Neuronal stem cell (in vitro differentiated cells): ENCODE data around the gene GRAMD4.
A peak's percentile ranks its signal among the peaks of the same experiment; 100 is the strongest.

Experiments used
- DNase-seq: peaks from one replicate; pipeline ENCODE4 v3.0.0-alpha.2; 2013; ENCODE audit warnings: low spot score
- H2AFZ ChIP-seq: one replicate; pipeline ENCODE4 v1.6.1; 2013; ENCODE audit warnings: mild to moderate bottlenecking, low read length, inconsistent platforms
- H2AK5ac ChIP-seq: 2 replicates; pipeline ENCODE4 v1.6.1; 2013; ENCODE audit warnings: low read depth, mild to moderate bottlenecking, inconsistent platforms, low read length, moderate library complexity, mixed read lengths
- H2BK120ac ChIP-seq: 2 replicates; pipeline ENCODE4 v1.6.1; 2013; ENCODE audit warnings: low read depth, mild to moderate bottlenecking, inconsistent platforms, low read length, moderate library complexity, mixed read lengths
- H2BK12ac ChIP-seq: one replicate; pipeline ENCODE4 v1.6.1; 2013; ENCODE audit warnings: low read length, inconsistent platforms
- H2BK15ac ChIP-seq: 2 replicates; pipeline ENCODE4 v1.6.1; 2013; ENCODE audit warnings: mild to moderate bottlenecking, low read length, inconsistent platforms, mixed read lengths
- H2BK5ac ChIP-seq: one replicate; pipeline ENCODE4 v1.6.1; 2013; ENCODE audit warnings: inconsistent platforms, mild to moderate bottlenecking, low read length, moderate library complexity
- H3K14ac ChIP-seq: one replicate; pipeline ENCODE4 v1.6.1; 2013; ENCODE audit warnings: low read length, inconsistent platforms
- H3K18ac ChIP-seq: 2 replicates; pipeline ENCODE4 v1.6.1; 2013; ENCODE audit warnings: low read length, inconsistent platforms
- H3K23ac ChIP-seq: 2 replicates; pipeline ENCODE4 v1.6.1; 2013; ENCODE audit warnings: low read depth, mild to moderate bottlenecking, mixed read lengths, low read length, inconsistent platforms; ENCODE audit not compliant: poor library complexity
- H3K27ac ChIP-seq: replicated peaks from 3 replicates; pipeline ENCODE4 v1.5.1; 2013; ENCODE audit warnings: low read length, inconsistent platforms
- H3K27me3 ChIP-seq, 3 experiments: 2 replicates each; pipeline ENCODE4 v1.6.1; 2013; ENCODE audit warnings: low read length in 3 of 3, mild to moderate bottlenecking in 2 of 3, inconsistent platforms in 1 of 3, low read depth in 1 of 3, mixed read lengths in 1 of 3, moderate library complexity in 1 of 3; ENCODE audit not compliant: control insufficient read depth in 3 of 3, insufficient read depth in 3 of 3
- H3K36me3 ChIP-seq, 2 donors: replicated peaks in 1 of 2; 2 replicates each; pipeline ENCODE4 v1.6.1; 2013; ENCODE audit warnings: low read length in 2 of 2; ENCODE audit not compliant: control insufficient read depth in 2 of 2, insufficient read depth in 2 of 2
- H3K4ac ChIP-seq: 2 replicates; pipeline ENCODE4 v1.6.1; 2013; ENCODE audit warnings: inconsistent platforms, mild to moderate bottlenecking, low read length, moderate library complexity
- H3K4me1 ChIP-seq, 2 donors: 1 replicate in 1 of 2; 2 replicates in 1 of 2; pipeline ENCODE4 v1.6.1; 2013; ENCODE audit warnings: low read length in 2 of 2, low read depth in 1 of 2; ENCODE audit not compliant: control insufficient read depth in 2 of 2, insufficient read depth in 1 of 2
- H3K4me2 ChIP-seq: one replicate; pipeline ENCODE4 v1.6.1; 2013; ENCODE audit warnings: mild to moderate bottlenecking, low read length, inconsistent platforms; ENCODE audit not compliant: insufficient read depth, poor library complexity, severe bottlenecking
- H3K4me3 ChIP-seq, 2 donors: 2 replicates each; pipeline ENCODE4 v1.5.1; 2013; ENCODE audit warnings: low read length in 2 of 2, mild to moderate bottlenecking in 2 of 2, inconsistent platforms in 1 of 2, moderate library complexity in 1 of 2
- H3K79me1 ChIP-seq: one replicate; pipeline ENCODE4 v1.6.1; 2013; ENCODE audit warnings: low read depth, mild to moderate bottlenecking, inconsistent platforms, low read length, moderate library complexity
- H3K9ac ChIP-seq: one replicate; pipeline ENCODE4 v1.6.1; 2013; ENCODE audit warnings: mild to moderate bottlenecking, low read depth, low read length, inconsistent platforms; ENCODE audit not compliant: poor library complexity
- H3K9me3 ChIP-seq, 2 donors: replicated peaks in 1 of 2; 2 replicates each; pipeline versions ENCODE3 to v1.6.1; 2013; ENCODE audit warnings: low read length in 2 of 2, mild to moderate bottlenecking in 2 of 2, inconsistent platforms in 1 of 2, low read depth in 1 of 2, mixed read lengths in 1 of 2, moderate library complexity in 1 of 2; ENCODE audit not compliant: control insufficient read depth in 2 of 2, insufficient read depth in 1 of 2
- H4K8ac ChIP-seq: one replicate; pipeline ENCODE4 v1.6.1; 2013; ENCODE audit warnings: low read depth, mild to moderate bottlenecking, inconsistent platforms, low read length, moderate library complexity
- H4K91ac ChIP-seq: one replicate; pipeline ENCODE4 v1.6.1; 2013; ENCODE audit warnings: low read length, low read depth, mild to moderate bottlenecking, inconsistent platforms; ENCODE audit not compliant: poor library complexity
- WGBS, 2 donors: extraction: QIAGEN DNeasy Blood & Tissue Kit; methylation state at CpG; one replicate each; pipeline ENCODE4 v1.1.7; 2013; ENCODE audit warnings: missing lambda C conversion rate in 2 of 2, mixed read lengths in 1 of 2; ENCODE audit not compliant: insufficient read length in 2 of 2, insufficient replicate concordance in 1 of 2; ENCODE audit errors: extremely low coverage in 2 of 2; 5-methylcytosine and 5-hydroxymethylcytosine counted together

GRAMD4 gene

GRCh38 chr22:46654426-46654825 lies 34.2 kb downstream of the GRAMD4 start:
- Histone ChIP-seq H2BK15ac (no peak overlapping the region), H3K36me3 (no peaks in the 10 kb centered on the region), H3K4me1 (peaks cover 8 to 15% of the 10 kb centered on the region in 2 donors), H2BK120ac (no peak overlapping the region), H3K4me2 (no peak overlapping the region), H3K9me3 (no peaks in the 10 kb centered on the region), H2AFZ (no peak overlapping the region), H4K8ac (no peak overlapping the region), H2BK12ac (no peak overlapping the region), H3K4me3 (no peak overlapping the region), H2BK5ac (no peak overlapping the region), H3K18ac (no peak overlapping the region), H3K4ac (no peak overlapping the region), H3K9ac (no peak overlapping the region), H4K91ac (no peak overlapping the region), H2AK5ac (peak overlapping the region; percentile 21), H3K79me1 (peaks cover 2% of the 10 kb centered on the region), H3K27me3 (no peaks in the 10 kb centered on the region), H3K27ac (no peak overlapping the region), H3K14ac (no peak overlapping the region), H3K23ac (peak overlapping the region; percentile 53)
- no peak for DNase-seq
- no CpG with 5 or more reads among the region's 17 CpGs for WGBS, 2 donors

GRCh38 chr22:46654927-46655595 lies 34.9 kb downstream of the GRAMD4 start:
- no peaks in the 10 kb centered on the region for H3K36me3 ChIP-seq
- peak overlapping the region; percentile 76 for H3K18ac ChIP-seq
- no peak overlapping the region for H2BK120ac ChIP-seq

GRCh38 chr22:46655861-46656608 lies 35.8 kb downstream of the GRAMD4 start:
- H3K14ac ChIP-seq, result peak overlapping the region; percentile 25
- H2BK12ac ChIP-seq, result peak overlapping the region; percentile 10
- DNase-seq, result no peak
- no peak overlapping the region for H3K27ac ChIP-seq
- no peak overlapping the region for H2BK5ac ChIP-seq
- H4K91ac ChIP-seq, result no peak overlapping the region
- H2AK5ac ChIP-seq, result peak overlapping the region; percentile 63
- no peak overlapping the region for H2AFZ ChIP-seq
- H3K4ac ChIP-seq, result no peak overlapping the region
- H2BK120ac ChIP-seq, result no peak overlapping the region
- WGBS, 2 donors, result no CpG with 5 or more reads among the region's 26 CpGs
- H3K4me3 ChIP-seq, result no peak overlapping the region
- no peaks in the 10 kb centered on the region for H3K36me3 ChIP-seq
- H4K8ac ChIP-seq, result no peak overlapping the region
- peaks cover 8 to 15% of the 10 kb centered on the region in 2 donors for H3K4me1 ChIP-seq
- no peak overlapping the region for H3K4me2 ChIP-seq
- peaks cover 2% of the 10 kb centered on the region for H3K79me1 ChIP-seq
- H3K27me3 ChIP-seq, result no peaks in the 10 kb centered on the region
- H3K23ac ChIP-seq, result peak overlapping the region; percentile 96
- H3K9me3 ChIP-seq, result no peaks in the 10 kb centered on the region
- H3K18ac ChIP-seq, result peak overlapping the region; percentile 38
- H2BK15ac ChIP-seq, result peak overlapping the region; percentile 37
- no peak overlapping the region for H3K9ac ChIP-seq

More at GRCh38 chr22:46654927-46655595, 34.9 kb downstream of the GRAMD4 start:
- H4K8ac ChIP-seq, result no peak overlapping the region
- H3K4me1 ChIP-seq, result peaks cover 8 to 15% of the 10 kb centered on the region in 2 donors
- WGBS, 2 donors, result no CpG with 5 or more reads among the region's 14 CpGs
- H3K14ac ChIP-seq, result peak overlapping the region; percentile 89
- peaks cover 2% of the 10 kb centered on the region for H3K79me1 ChIP-seq
- H2BK12ac ChIP-seq, result no peak overlapping the region
- no peak overlapping the region for H2BK15ac ChIP-seq
- peak overlapping the region in 1 of 2 donors; percentile 24 for H3K4me3 ChIP-seq
- no peak overlapping the region for H3K27ac ChIP-seq
- no peak overlapping the region for H2AK5ac ChIP-seq
- no peaks in the 10 kb centered on the region for H3K27me3 ChIP-seq
- H2BK5ac ChIP-seq, result peak overlapping the region; percentile 53
- H3K4ac ChIP-seq, result no peak overlapping the region
- no peak overlapping the region for H2AFZ ChIP-seq
- no peak overlapping the region for H3K9ac ChIP-seq
- H4K91ac ChIP-seq, result no peak overlapping the region
- no peak for DNase-seq
- no peak overlapping the region for H3K4me2 ChIP-seq
- no peak overlapping the region for H3K23ac ChIP-seq
- no peaks in the 10 kb centered on the region for H3K9me3 ChIP-seq
